K562 (cell line): ENCODE results near the gene NOCT. TPM values are rescaled to one million over a fixed set of nuclear protein-coding genes. Genes with fewer than 3 reads are reported as not detected.

Experiments
- ETV6 ChIP-seq, 3 experiments: fragments of 150-350 bp in 1 of 3; sonication (generic) in 1 of 3; formaldehyde crosslinking in 1 of 3; IDR thresholded peaks; 2 replicates each; pipeline versions ENCODE4 v1.6.1 to v1.8.0; 2014 to 2022; ENCODE audit warnings: borderline replicate concordance in 2 of 3, low read depth in 2 of 3, antibody characterized with exemption in 1 of 3, low read length in 1 of 3, mild to moderate bottlenecking in 1 of 3, missing genetic modification reagents in 1 of 3
- FUS ChIP-seq: fragments of 200-400 bp; formaldehyde crosslinking; optimal IDR thresholded peaks from 2 replicates; pipeline ENCODE3; 2017; ENCODE audit warnings: low read depth, low read length
- HIVEP1 ChIP-seq: fragments of 250-450 bp; sonication (Bioruptor Pico); IDR thresholded peaks from 2 replicates; pipeline ENCODE4 v1.4.0; 2020; ENCODE audit warnings: mild to moderate bottlenecking
- L3MBTL2 ChIP-seq: fragments of 450-650 bp; IDR thresholded peaks from 2 replicates; pipeline ENCODE4 v1.6.1; 2016; ENCODE audit warnings: mild to moderate bottlenecking, moderate library complexity
- MYC ChIP-seq, 2 experiments: fragments of 250-450 bp in 1 of 2; sonication (Bioruptor Pico) in 1 of 2; IDR thresholded peaks; 2 replicates each; pipeline versions ENCODE4 v1.5.1 to v1.6.1; 2012 to 2021; ENCODE audit warnings: low read depth in 2 of 2, borderline replicate concordance in 1 of 2, improper control_type of control experiment in 1 of 2, low read length in 1 of 2, mild to moderate bottlenecking in 1 of 2, moderate library complexity in 1 of 2
- RHOXF2B ChIP-seq: fragments of 250-450 bp; sonication (Bioruptor Pico); conservative IDR thresholded peaks from 2 replicates; pipeline ENCODE4 v1.5.1; 2021
- SIX5 ChIP-seq, 2 experiments: IDR thresholded peaks; 2 replicates each; pipeline ENCODE4 v1.6.1; 2011; ENCODE audit warnings: low read length in 2 of 2, borderline replicate concordance in 1 of 2, low read depth in 1 of 2, mild to moderate bottlenecking in 1 of 2, moderate library complexity in 1 of 2; ENCODE audit not compliant: insufficient read depth in 1 of 2
- SMARCB1 ChIP-seq: IDR thresholded peaks from 2 replicates; pipeline ENCODE4 v1.6.1; 2011; ENCODE audit warnings: improper control_type of control experiment, low read depth; ENCODE audit not compliant: insufficient read length
- SMC3 ChIP-seq: conservative IDR thresholded peaks from 2 replicates; pipeline ENCODE4 v1.6.1; 2011; ENCODE audit warnings: low read depth, low read length, improper control_type of control experiment; ENCODE audit not compliant: insufficient read depth
- TEAD2 ChIP-seq: fragments of 450-650 bp; IDR thresholded peaks from 2 replicates; pipeline ENCODE4 v1.6.1; 2016; ENCODE audit warnings: missing genetic modification characterization, control low read depth, missing compliant biosample characterization
- ZFPM2 ChIP-seq: fragments of 250-450 bp; sonication (Bioruptor Pico); IDR thresholded peaks from 2 replicates; pipeline ENCODE4 v1.5.1; 2022; ENCODE audit warnings: mild to moderate bottlenecking
- ZNF766 ChIP-seq: fragments of 200-800 bp; sonication (Bioruptor generic); conservative IDR thresholded peaks from 2 replicates; pipeline ENCODE4 v1.6.1; 2016; ENCODE audit warnings: missing genetic modification characterization, missing compliant biosample characterization
- ZZZ3 ChIP-seq: fragments of 450-650 bp; IDR thresholded peaks from 2 replicates; pipeline ENCODE4 v1.6.1; 2016; ENCODE audit warnings: antibody characterized with exemption, mild to moderate bottlenecking, moderate library complexity
- polyA plus RNA-seq, 8 experiments: library from polyadenylated mRNA; depleted of rRNA in 4 of 8; stranded (reverse) in 5 of 8; unstranded in 3 of 8; fragments of >200 nt; fragmentation: Nextera tagmentation in 2 of 8; fragmentation: Illumina TruSeq in 1 of 8; extraction: Ambion mirVana in 2 of 8; extraction: Trizol in 1 of 8; gene quantifications; 2 replicates each; pipeline versions ENCODE4 v1.2.1 to v1.2.3, GENCODE V29; 2011 to 2014; ENCODE audit warnings: inconsistent platforms in 1 of 8, missing spikeins in 1 of 8
- total RNA-seq, 7 experiments: library from RNA; depleted of rRNA in 6 of 7; stranded (reverse); fragments of >200 nt in 6 of 7; fragmentation: Illumina TruSeq in 2 of 7; extraction: Trizol in 2 of 7; gene quantifications; 2 replicates each; pipeline versions ENCODE4 v1.2.1 to v1.2.3, GENCODE V29; 2011 to 2021; ENCODE audit warnings: low replicate concordance in 1 of 7
- TF ChIP-seq, protein P1 (sequence below): fragments of 450-650 bp; IDR thresholded peaks from 2 replicates; pipeline ENCODE4 v1.7.0; 2016; ENCODE audit warnings: borderline replicate concordance
- TF ChIP-seq, protein P2 (sequence below): fragments of 450-650 bp; conservative IDR thresholded peaks from 2 replicates; pipeline ENCODE4 v1.6.1; 2016; ENCODE audit warnings: missing genetic modification characterization, low read depth, mild to moderate bottlenecking, missing compliant biosample characterization, moderate library complexity
- TF ChIP-seq, protein P3 (sequence below): sonication (generic); formaldehyde crosslinking; IDR thresholded peaks from 2 replicates; pipeline ENCODE4 v1.8.1; 2023; ENCODE audit warnings: mild to moderate bottlenecking, missing genetic modification reagents
- TF ChIP-seq, protein P4 (sequence below), 2 experiments: IDR thresholded peaks; 2 replicates each; pipeline ENCODE4 v1.6.1; 2012; ENCODE audit warnings: improper control_type of control experiment in 2 of 2, low read depth in 2 of 2, low read length in 2 of 2, borderline replicate concordance in 1 of 2
- TF ChIP-seq, protein P5 (sequence below): sonication (generic); formaldehyde crosslinking; IDR thresholded peaks from 2 replicates; pipeline ENCODE4 v1.9.0; 2022; ENCODE audit warnings: mild to moderate bottlenecking, missing genetic modification reagents

Gene NOCT
- total and polyA plus RNA-seq, 9 of the 15 experiments (the other 6 are each of a cell fraction or from before 2014, with no cell fraction given) = 1.3 to 20.2 (median 11.1) TPM

DNA sequence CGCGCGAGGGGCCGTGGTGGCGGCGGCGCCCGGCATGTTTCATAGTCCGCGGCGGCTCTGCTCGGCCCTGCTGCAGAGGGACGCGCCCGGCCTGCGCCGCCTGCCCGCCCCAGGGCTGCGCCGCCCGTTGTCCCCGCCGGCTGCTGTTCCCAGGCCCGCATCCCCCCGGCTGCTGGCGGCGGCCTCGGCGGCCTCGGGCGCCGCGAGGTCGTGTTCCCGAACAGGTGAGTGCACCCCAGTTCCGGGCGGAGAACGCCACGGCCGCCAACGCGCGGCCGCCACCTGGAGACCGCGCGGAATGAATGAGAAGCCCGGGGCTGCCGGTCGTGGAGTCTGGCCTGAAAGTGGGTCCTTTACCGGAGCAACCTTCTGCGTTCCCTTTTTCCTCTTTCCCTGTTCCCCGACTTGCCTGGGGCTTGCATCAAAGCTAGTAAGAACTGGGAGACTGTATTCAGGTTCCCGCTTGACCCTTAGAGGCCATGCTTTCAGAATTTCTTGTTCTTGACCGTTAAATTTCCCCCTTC is 429 bp downstream of the NOCT start (continued):
- TF ChIP-seq, protein P1, sequence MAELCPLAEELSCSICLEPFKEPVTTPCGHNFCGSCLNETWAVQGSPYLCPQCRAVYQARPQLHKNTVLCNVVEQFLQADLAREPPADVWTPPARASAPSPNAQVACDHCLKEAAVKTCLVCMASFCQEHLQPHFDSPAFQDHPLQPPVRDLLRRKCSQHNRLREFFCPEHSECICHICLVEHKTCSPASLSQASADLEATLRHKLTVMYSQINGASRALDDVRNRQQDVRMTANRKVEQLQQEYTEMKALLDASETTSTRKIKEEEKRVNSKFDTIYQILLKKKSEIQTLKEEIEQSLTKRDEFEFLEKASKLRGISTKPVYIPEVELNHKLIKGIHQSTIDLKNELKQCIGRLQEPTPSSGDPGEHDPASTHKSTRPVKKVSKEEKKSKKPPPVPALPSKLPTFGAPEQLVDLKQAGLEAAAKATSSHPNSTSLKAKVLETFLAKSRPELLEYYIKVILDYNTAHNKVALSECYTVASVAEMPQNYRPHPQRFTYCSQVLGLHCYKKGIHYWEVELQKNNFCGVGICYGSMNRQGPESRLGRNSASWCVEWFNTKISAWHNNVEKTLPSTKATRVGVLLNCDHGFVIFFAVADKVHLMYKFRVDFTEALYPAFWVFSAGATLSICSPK = no peak
- TF ChIP-seq, protein P2, sequence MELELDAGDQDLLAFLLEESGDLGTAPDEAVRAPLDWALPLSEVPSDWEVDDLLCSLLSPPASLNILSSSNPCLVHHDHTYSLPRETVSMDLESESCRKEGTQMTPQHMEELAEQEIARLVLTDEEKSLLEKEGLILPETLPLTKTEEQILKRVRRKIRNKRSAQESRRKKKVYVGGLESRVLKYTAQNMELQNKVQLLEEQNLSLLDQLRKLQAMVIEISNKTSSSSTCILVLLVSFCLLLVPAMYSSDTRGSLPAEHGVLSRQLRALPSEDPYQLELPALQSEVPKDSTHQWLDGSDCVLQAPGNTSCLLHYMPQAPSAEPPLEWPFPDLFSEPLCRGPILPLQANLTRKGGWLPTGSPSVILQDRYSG (tag) = no peak
- TF ChIP-seq TEAD2 (tag) (no peak), HIVEP1 (CRISPR knock-in tag) (no peak), SIX5 (IDR thresholded peaks at IDR 0.05; ENCODE audit: borderline replicate concordance in 1 of 2, insufficient read depth in 1 of 2, low read depth in 1 of 2, low read length in 2 of 2) (no peak), ZNF766 (CRISPR knock-in tag) (no peak), SMARCB1 (no peak), RHOXF2B (CRISPR knock-in tag) (no peak), SMC3 (no peak), ETV6 (IDR thresholded peaks at IDR 0.05; ENCODE audit: borderline replicate concordance in 1 of 2, low read depth in 2 of 2, low read length in 1 of 2) (no peak), ETV6 (CRISPR knock-in tag; IDR thresholded peaks at IDR 0.05; ENCODE audit: borderline replicate concordance) (0 out of 2 replicates have a peak, but pooled peaks have one; percentile 50), L3MBTL2 (no peak), ZFPM2 (CRISPR knock-in tag) (no peak), ZZZ3 (no peak), MYC (IDR thresholded peaks at IDR 0.05; ENCODE audit: low read depth, low read length) (peak; percentile 25), MYC (CRISPR knock-in tag; IDR thresholded peaks at IDR 0.05; ENCODE audit: borderline replicate concordance, low read depth) (no peak), FUS (peak; percentile 7)
- TF ChIP-seq, protein P3, sequence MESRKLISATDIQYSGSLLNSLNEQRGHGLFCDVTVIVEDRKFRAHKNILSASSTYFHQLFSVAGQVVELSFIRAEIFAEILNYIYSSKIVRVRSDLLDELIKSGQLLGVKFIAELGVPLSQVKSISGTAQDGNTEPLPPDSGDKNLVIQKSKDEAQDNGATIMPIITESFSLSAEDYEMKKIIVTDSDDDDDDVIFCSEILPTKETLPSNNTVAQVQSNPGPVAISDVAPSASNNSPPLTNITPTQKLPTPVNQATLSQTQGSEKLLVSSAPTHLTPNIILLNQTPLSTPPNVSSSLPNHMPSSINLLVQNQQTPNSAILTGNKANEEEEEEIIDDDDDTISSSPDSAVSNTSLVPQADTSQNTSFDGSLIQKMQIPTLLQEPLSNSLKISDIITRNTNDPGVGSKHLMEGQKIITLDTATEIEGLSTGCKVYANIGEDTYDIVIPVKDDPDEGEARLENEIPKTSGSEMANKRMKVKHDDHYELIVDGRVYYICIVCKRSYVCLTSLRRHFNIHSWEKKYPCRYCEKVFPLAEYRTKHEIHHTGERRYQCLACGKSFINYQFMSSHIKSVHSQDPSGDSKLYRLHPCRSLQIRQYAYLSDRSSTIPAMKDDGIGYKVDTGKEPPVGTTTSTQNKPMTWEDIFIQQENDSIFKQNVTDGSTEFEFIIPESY (CRISPR knock-in tag) = no peak
- TF ChIP-seq, protein P4, sequence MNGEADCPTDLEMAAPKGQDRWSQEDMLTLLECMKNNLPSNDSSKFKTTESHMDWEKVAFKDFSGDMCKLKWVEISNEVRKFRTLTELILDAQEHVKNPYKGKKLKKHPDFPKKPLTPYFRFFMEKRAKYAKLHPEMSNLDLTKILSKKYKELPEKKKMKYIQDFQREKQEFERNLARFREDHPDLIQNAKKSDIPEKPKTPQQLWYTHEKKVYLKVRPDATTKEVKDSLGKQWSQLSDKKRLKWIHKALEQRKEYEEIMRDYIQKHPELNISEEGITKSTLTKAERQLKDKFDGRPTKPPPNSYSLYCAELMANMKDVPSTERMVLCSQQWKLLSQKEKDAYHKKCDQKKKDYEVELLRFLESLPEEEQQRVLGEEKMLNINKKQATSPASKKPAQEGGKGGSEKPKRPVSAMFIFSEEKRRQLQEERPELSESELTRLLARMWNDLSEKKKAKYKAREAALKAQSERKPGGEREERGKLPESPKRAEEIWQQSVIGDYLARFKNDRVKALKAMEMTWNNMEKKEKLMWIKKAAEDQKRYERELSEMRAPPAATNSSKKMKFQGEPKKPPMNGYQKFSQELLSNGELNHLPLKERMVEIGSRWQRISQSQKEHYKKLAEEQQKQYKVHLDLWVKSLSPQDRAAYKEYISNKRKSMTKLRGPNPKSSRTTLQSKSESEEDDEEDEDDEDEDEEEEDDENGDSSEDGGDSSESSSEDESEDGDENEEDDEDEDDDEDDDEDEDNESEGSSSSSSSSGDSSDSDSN (IDR thresholded peaks at IDR 0.05; ENCODE audit: borderline replicate concordance in 1 of 2, low read depth in 2 of 2, low read length in 2 of 2) = peak in 1 of 2 experiments; percentile 66; a peak in 1 of 4 replicates
- TF ChIP-seq, protein P5, sequence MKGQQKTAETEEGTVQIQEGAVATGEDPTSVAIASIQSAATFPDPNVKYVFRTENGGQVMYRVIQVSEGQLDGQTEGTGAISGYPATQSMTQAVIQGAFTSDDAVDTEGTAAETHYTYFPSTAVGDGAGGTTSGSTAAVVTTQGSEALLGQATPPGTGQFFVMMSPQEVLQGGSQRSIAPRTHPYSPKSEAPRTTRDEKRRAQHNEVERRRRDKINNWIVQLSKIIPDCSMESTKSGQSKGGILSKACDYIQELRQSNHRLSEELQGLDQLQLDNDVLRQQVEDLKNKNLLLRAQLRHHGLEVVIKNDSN = no peak
